Liver (tissue), 3 donors: ENCODE measurements around the gene RPGR.

Experiments used
- EGR1 ChIP-seq, 2 donors: IDR thresholded peaks; 2 replicates each; pipeline ENCODE4 v1.6.1; 2016 to 2018; ENCODE audit warnings: antibody characterized with exemption in 2 of 2, low read depth in 2 of 2
- GABPA ChIP-seq, 2 donors: IDR thresholded peaks in 1 of 2; conservative IDR thresholded peaks in 1 of 2; 2 replicates each; pipeline ENCODE4 v1.6.1; 2016; ENCODE audit warnings: antibody characterized with exemption in 2 of 2, mild to moderate bottlenecking in 1 of 2, moderate library complexity in 1 of 2
- HNF4G ChIP-seq: IDR thresholded peaks from 2 replicates; pipeline ENCODE4 v1.6.1; 2016; ENCODE audit warnings: antibody characterized with exemption
- JUND ChIP-seq, 2 donors: IDR thresholded peaks; 2 replicates each; pipeline ENCODE4 v1.6.1; 2016; ENCODE audit warnings: antibody characterized with exemption in 2 of 2
- RAD21 ChIP-seq, 2 donors: IDR thresholded peaks; 2 replicates each; pipeline ENCODE4 v1.6.1; 2016; ENCODE audit warnings: antibody characterized with exemption in 2 of 2, mild to moderate bottlenecking in 2 of 2
- SP1 ChIP-seq: IDR thresholded peaks from 2 replicates; pipeline ENCODE4 v1.6.1; 2018; ENCODE audit warnings: antibody characterized with exemption, mild to moderate bottlenecking
- YY1 ChIP-seq: IDR thresholded peaks from 2 replicates; pipeline ENCODE4 v1.6.1; 2016; ENCODE audit warnings: antibody characterized with exemption, mild to moderate bottlenecking
- TF ChIP-seq, protein P1 (sequence below): fragments of 150-350 bp; IDR thresholded peaks from 2 replicates; pipeline ENCODE4 v1.5.1; 2017; ENCODE audit warnings: improper control_type of control experiment, low read depth, low read length; ENCODE audit not compliant: missing input control
- TF ChIP-seq, protein P2 (sequence below): IDR thresholded peaks from 2 replicates; pipeline ENCODE4 v1.6.1; 2016; ENCODE audit warnings: antibody characterized with exemption
- TF ChIP-seq, protein P3 (sequence below): IDR thresholded peaks from 2 replicates; pipeline ENCODE4 v1.6.1; 2016; ENCODE audit warnings: antibody characterized with exemption, mild to moderate bottlenecking
- TF ChIP-seq, protein P4 (sequence below): IDR thresholded peaks from 2 replicates; pipeline ENCODE4 v1.6.1; 2016; ENCODE audit warnings: antibody characterized with exemption
- donor health status: healthy.
- donor health status: healthy.

DNA sequence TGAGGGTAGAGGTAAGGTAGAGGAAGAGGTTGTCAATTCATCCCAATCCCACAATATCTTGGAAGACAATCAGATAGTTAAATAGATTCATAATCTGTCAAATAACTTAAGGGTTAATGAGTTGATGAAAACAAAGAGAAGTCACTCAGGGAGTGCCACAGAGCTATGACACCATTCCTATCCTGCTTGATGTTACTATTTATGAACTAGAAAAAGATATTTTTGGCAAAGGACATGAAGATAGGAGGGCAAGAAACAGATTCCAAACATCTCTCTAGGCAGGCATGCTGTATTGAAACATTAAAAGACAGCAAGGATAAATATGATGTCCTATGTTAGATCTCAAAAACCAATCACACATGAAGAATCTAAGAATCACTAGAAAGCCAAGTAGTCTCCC lies 103.1 kb downstream of the RPGR start:
- TF ChIP-seq YY1: no peak
- TF ChIP-seq, protein P1, sequence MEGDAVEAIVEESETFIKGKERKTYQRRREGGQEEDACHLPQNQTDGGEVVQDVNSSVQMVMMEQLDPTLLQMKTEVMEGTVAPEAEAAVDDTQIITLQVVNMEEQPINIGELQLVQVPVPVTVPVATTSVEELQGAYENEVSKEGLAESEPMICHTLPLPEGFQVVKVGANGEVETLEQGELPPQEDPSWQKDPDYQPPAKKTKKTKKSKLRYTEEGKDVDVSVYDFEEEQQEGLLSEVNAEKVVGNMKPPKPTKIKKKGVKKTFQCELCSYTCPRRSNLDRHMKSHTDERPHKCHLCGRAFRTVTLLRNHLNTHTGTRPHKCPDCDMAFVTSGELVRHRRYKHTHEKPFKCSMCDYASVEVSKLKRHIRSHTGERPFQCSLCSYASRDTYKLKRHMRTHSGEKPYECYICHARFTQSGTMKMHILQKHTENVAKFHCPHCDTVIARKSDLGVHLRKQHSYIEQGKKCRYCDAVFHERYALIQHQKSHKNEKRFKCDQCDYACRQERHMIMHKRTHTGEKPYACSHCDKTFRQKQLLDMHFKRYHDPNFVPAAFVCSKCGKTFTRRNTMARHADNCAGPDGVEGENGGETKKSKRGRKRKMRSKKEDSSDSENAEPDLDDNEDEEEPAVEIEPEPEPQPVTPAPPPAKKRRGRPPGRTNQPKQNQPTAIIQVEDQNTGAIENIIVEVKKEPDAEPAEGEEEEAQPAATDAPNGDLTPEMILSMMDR: no peak
- TF ChIP-seq RAD21 (IDR thresholded peaks at IDR 0.05): no peak
- TF ChIP-seq, protein P2, sequence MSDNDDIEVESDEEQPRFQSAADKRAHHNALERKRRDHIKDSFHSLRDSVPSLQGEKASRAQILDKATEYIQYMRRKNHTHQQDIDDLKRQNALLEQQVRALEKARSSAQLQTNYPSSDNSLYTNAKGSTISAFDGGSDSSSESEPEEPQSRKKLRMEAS: no peak
- no peak for TF ChIP-seq HNF4G
- TF ChIP-seq, protein P3, sequence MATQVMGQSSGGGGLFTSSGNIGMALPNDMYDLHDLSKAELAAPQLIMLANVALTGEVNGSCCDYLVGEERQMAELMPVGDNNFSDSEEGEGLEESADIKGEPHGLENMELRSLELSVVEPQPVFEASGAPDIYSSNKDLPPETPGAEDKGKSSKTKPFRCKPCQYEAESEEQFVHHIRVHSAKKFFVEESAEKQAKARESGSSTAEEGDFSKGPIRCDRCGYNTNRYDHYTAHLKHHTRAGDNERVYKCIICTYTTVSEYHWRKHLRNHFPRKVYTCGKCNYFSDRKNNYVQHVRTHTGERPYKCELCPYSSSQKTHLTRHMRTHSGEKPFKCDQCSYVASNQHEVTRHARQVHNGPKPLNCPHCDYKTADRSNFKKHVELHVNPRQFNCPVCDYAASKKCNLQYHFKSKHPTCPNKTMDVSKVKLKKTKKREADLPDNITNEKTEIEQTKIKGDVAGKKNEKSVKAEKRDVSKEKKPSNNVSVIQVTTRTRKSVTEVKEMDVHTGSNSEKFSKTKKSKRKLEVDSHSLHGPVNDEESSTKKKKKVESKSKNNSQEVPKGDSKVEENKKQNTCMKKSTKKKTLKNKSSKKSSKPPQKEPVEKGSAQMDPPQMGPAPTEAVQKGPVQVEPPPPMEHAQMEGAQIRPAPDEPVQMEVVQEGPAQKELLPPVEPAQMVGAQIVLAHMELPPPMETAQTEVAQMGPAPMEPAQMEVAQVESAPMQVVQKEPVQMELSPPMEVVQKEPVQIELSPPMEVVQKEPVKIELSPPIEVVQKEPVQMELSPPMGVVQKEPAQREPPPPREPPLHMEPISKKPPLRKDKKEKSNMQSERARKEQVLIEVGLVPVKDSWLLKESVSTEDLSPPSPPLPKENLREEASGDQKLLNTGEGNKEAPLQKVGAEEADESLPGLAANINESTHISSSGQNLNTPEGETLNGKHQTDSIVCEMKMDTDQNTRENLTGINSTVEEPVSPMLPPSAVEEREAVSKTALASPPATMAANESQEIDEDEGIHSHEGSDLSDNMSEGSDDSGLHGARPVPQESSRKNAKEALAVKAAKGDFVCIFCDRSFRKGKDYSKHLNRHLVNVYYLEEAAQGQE: no peak
- TF ChIP-seq EGR1 (IDR thresholded peaks at IDR 0.05; ENCODE audit: low read depth in 2 of 2): no peak
- TF ChIP-seq GABPA (IDR thresholded peaks at IDR 0.05 in 1 of 2, conservative IDR thresholded peaks at IDR 0.05 in 1 of 2): no peak
- no peak for TF ChIP-seq SP1
- TF ChIP-seq JUND (IDR thresholded peaks at IDR 0.05): no peak
- TF ChIP-seq, protein P4, sequence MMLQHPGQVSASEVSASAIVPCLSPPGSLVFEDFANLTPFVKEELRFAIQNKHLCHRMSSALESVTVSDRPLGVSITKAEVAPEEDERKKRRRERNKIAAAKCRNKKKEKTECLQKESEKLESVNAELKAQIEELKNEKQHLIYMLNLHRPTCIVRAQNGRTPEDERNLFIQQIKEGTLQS: no peak
